Kidney tubule cell (primary cell): ENCODE data around the gene MKRN2OS.

Source experiments
- DNase-seq: peaks from one replicate; pipeline ENCODE4 v3.0.0-alpha.2; 2018; ENCODE audit warnings: low spot score

The MKRN2OS gene, protein sequence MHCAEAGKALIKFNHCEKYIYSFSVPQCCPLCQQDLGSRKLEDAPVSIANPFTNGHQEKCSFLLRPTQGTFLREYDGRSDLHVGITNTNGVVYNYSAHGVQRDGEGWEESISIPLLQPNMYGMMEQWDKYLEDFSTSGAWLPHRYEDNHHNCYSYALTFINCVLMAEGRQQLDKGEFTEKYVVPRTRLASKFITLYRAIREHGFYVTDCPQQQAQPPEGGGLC

GRCh38 chr3:12545473-12545791 lies at the start of gene MKRN2OS:
MKRN2OS (minus strand) TSS chr3:12545499; CDS start chr3:12545464, 35 bp downstream.
- DNase-seq, result peak; percentile 95

DNA sequence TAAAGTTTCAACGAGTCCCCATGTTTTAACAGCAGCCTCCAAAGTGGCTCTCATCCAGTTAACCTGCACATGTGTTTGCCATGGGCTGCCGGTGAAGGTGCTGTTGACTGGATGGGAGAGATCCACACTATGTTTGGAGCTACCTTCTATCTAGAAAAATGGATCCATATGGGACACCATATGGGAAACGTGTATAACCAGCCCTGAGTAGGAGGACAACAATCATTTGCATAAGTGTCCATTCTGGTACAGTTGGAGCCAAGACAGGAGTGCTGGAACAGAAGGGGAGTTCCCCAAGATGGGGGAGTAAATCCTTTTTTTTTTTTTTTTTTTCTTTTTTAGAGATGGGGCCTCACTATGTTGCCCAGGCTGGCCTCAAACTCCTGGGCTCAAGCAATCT lies 48.2 kb upstream of the MKRN2OS start:
- DNase-seq, result no peak

DNA sequence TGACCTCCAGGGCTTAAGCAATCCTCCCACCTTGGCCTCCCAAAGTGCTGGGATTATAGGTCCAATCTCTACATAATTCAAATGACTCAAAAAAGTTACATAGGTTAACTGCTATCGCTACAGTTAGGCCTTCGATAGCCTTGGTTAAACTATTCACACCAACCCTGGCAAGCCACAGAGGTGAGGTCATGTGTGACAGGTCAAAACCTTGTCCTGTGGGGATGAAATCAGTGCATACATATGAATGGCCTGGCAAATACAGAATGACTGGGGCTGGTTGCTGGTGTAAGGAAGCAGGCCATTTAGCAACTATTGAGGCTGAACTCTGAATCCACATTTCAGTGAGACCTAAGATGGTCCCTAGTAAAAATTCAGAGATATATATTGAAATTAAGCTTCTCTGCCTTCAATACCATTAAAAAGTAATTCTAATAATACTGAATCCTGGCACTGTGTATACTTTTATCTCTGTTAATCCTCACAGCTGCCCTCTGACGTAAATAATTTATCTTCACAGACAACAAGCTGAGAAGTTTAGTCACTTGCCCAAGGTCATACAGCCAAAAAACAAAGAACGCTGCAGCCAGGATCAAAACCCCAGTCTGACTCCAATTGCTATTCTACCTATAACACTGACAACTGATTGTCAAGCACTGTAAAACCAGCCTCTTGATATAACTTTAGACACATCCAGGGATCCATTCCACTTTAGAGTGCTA lies 46.9 kb upstream of the MKRN2OS start:
- DNase-seq, result peak; percentile 22

DNA sequence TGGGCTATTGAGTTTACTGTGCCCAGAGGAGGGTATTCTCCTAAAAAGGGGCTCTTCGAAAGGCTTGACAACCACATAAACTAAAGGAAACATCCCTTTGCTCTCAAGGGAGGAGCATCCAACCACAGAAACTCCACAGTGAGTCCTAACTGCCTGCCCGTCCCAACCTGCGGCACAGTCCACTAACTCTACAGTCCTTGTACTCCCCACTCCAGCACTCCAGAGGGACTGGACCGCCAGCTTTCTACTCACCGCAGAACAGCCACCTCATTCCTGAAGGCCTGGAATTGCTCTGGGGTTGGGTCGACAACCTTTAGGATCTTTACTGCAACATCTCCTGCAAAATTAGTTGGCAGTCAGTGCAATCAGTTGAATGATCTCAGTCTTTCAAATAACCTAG lies 46.2 kb upstream of the MKRN2OS start:
- DNase-seq, result no peak

- DNase-seq, result no peak
These were observed 44.8 kb upstream of the MKRN2OS start for GRCh38 chr3:12590096-12590495.

- peak; percentile 18 for DNase-seq
These were observed 43.0 kb upstream of the MKRN2OS start for GRCh38 chr3:12588039-12589009.

GRCh38 chr3:12586403-12586802 lies 41.1 kb upstream of the MKRN2OS start:
- DNase-seq, result no peak

- no peak for DNase-seq
These were observed 40.7 kb upstream of the MKRN2OS start for GRCh38 chr3:12585970-12586369.

GRCh38 chr3:12585181-12585580 lies 39.9 kb upstream of the MKRN2OS start:
- no peak for DNase-seq

- no peak for DNase-seq
These were observed 38.8 kb upstream of the MKRN2OS start for GRCh38 chr3:12584083-12584482.

DNA sequence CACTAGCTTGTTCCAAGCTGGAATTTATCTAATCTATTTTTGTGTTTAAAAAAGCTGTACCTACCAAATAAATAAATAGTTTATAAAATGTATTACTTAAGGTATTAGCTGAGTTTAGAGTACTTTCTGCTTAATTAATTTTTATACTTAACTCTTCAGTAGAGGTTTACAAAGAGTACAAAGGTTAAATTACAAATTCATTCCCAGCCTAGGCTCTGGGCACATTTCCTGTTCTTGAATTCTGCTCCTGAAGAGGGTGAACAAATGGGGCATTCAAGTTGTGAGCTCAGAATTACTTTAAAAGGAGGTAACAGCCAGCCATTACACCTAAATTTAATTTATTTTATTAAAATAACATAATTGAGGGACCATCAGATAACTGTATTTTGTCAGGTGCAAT lies 38.0 kb upstream of the MKRN2OS start:
- DNase-seq, result no peak

DNA sequence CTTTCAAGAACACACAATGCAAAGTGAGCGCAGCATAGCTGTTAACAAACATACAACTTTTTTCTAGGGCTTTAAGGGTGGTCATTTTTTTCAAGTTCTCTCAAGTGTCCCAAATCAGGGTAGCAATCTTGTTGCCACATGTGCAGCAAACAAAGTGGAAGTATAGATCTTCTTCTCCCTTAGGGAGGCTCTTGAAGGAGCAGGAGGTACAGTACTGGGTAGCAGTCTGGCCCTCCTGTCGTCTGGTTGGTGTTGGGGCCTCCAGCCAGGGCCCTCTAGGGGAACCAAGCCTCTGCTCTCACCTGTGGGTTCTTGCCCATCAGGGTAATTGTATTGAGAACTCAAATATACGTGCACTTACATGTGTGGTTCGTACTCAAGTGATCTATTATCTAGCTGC lies 37.4 kb upstream of the MKRN2OS start:
- DNase-seq, result no peak

DNA sequence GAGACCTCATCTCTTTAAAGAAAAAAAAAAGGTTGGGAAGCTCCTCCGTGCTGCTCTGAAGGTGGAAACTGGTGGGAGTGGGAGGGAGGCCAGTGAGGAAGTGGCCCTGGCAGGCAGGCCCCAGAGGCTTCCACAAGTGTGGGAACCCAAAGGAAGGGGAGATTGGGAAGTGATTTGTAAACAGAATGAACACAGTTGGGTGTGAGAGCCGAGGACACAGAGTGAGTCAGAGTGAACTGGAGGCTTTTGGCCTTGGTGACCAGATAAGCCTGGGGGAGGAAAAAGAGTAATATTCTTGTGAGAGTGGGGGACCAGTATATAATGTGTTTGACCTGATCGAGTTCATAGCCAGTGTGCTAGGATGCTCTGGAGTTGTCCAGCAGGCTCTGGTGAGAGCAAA lies 34.6 kb upstream of the MKRN2OS start:
- DNase-seq, result no peak

- no peak for DNase-seq
These were observed 34.2 kb upstream of the MKRN2OS start for GRCh38 chr3:12579456-12579855.

- no peak for DNase-seq
These were observed 33.4 kb upstream of the MKRN2OS start for GRCh38 chr3:12578742-12579141.

DNA sequence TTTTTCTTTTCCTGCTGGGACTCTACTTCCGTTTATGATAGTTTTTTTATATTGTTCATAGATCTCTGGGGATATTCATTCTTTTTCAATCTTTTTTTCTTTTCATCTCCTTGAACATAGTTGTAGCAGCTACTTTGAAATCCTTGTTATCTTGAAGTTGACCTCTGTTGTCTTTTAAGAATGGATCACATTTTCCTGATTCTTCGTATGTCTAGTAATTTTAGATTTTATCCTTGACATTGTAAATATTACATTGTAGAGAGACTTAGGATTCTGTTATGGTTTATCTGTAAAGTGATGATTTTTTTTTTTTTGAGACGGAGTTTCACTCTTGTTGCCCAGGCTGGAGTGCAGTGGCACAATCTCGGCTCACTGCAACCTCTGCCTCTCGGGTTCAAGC lies 32.1 kb upstream of the MKRN2OS start:
- no peak for DNase-seq

GRCh38 chr3:12574661-12575060 lies 29.4 kb upstream of the MKRN2OS start:
- DNase-seq, result no peak

GRCh38 chr3:12574131-12574530 lies 28.8 kb upstream of the MKRN2OS start:
- DNase-seq, result no peak

GRCh38 chr3:12571986-12572385 lies 26.7 kb upstream of the MKRN2OS start:
- no peak for DNase-seq

DNA sequence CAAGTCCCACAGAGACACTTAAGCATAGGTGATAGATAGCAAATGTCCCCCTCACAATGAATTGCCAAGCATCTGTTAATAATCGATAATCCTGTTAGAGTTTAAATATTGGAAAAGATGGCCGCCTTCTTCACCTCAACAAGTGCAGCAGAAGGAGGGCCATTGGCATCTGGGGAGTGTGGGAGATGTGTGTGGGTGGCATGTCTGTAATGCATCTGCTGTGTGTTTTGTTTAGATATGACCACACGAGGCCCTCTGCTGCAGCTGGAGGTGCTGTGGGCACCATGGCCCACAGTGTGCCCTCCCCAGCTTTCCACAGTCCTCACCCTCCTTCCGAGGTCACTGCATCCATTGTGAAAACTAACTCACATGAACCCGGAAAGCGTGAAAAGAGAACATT lies 24.5 kb upstream of the MKRN2OS start:
- no peak for DNase-seq

DNA sequence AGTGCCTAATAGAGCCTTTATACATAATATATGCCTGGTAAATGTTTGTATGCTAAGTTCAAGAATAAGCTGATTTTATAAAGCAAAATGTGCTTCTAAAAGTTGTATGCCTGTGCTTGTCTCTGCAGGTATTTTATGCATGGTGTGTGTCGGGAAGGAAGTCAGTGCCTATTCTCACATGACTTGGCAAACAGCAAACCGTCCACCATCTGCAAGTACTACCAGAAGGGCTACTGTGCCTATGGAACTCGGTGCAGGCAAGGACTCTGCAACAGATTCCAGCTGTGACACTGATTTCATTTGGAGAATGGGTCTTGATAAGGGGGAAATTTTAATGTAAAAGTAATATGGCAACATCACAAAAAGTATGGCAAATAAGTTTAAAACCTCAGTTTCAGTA lies 23.4 kb upstream of the MKRN2OS start:
- DNase-seq, result no peak

DNA sequence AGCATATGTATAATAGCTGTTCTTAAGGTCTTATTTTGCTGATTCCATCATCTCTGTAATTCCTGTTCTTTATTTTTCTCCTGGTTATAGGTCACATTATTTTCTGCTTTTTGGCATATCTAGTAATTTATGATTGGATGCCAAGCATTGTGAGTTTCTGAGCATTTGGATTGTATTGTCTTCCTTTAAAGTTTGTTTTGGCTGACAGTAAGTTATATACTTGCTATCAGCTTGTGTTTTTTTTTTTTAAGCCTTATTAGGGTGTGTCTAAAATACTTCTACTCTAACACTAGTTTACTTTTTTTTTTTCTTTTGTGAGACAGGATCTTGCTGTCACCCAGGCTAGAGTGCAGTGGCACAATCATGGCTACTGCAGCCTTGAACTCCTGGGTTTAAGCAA lies 21.7 kb upstream of the MKRN2OS start:
- no peak for DNase-seq

DNA sequence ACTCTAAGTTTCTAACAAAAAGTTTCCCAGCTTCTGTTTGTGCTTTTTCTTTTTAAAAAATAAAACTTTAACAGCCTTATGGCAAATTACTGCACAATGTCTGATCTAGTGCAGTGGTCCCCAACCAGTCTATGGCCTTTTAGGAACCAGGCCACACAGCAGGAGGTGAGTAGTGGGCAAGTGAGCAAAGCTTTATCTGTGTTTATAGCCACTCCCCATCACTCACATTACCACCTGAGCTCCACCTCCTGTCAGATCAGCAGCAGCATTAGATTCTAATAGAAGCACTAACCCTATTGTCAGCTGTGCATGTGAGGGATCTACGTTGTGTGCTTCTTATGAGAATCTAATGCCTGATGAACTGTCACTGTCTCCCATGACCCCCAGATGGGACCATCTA lies 17.2 kb upstream of the MKRN2OS start:
- no peak for DNase-seq
